ENCODE results near the gene MAMDC2. TPM values are rescaled to one million over a fixed set of nuclear protein-coding genes. Genes with fewer than 3 reads are reported as not detected.

The MAMDC2 gene
- total RNA-seq, 1 donor from 2014 or later = 26.4 TPM

- no peak for DNase-seq (ENCODE audit: low read depth, low spot score)
Observed at GRCh38 chr9:70133253-70134208, 89.9 kb downstream of the MAMDC2 start.

GRCh38 chr9:70134360-70134759 lies 90.7 kb downstream of the MAMDC2 start:
- no peak for DNase-seq (ENCODE audit: low read depth, low spot score)

GRCh38 chr9:70135176-70135575 lies 91.5 kb downstream of the MAMDC2 start:
- DNase-seq (ENCODE audit: low read depth, low spot score) = no peak

- peak; percentile 8 for DNase-seq (ENCODE audit: low read depth, low spot score)
Observed at GRCh38 chr9:70136632-70137031, 93.0 kb downstream of the MAMDC2 start.

- no peak for DNase-seq (ENCODE audit: low read depth, low spot score)
Observed at GRCh38 chr9:70137577-70137976, 93.9 kb downstream of the MAMDC2 start.

GRCh38 chr9:70142101-70142500 lies 98.5 kb downstream of the MAMDC2 start:
- DNase-seq (ENCODE audit: low read depth, low spot score) = no peak

GRCh38 chr9:70143394-70144130 lies 99.9 kb downstream of the MAMDC2 start:
- no peak for DNase-seq (ENCODE audit: low read depth, low spot score)

- DNase-seq (ENCODE audit: low read depth, low spot score) = no peak
Observed at GRCh38 chr9:70144131-70144503, 100.5 kb downstream of the MAMDC2 start.

- DNase-seq (ENCODE audit: low read depth, low spot score) = no peak
Observed at GRCh38 chr9:70145981-70146380, 102.3 kb downstream of the MAMDC2 start.

GRCh38 chr9:70147196-70147595 lies 103.5 kb downstream of the MAMDC2 start:
- no peak for DNase-seq (ENCODE audit: low read depth, low spot score)

- DNase-seq (ENCODE audit: low read depth, low spot score) = no peak
Observed at GRCh38 chr9:70147651-70148050, 104.0 kb downstream of the MAMDC2 start.

- no peak for DNase-seq (ENCODE audit: low read depth, low spot score)
Observed at GRCh38 chr9:70152350-70152749, 108.7 kb downstream of the MAMDC2 start.

- DNase-seq (ENCODE audit: low read depth, low spot score) = peak; percentile 35
Observed at GRCh38 chr9:70156729-70157128, 113.1 kb downstream of the MAMDC2 start.

- DNase-seq (ENCODE audit: low read depth, low spot score) = no peak
Observed at GRCh38 chr9:70159630-70160029, 116.0 kb downstream of the MAMDC2 start.

GRCh38 chr9:70160686-70161600 lies 117.3 kb downstream of the MAMDC2 start:
- DNase-seq (ENCODE audit: low read depth, low spot score) = no peak

- no peak for DNase-seq (ENCODE audit: low read depth, low spot score)
Observed at GRCh38 chr9:70165006-70165602, 121.5 kb downstream of the MAMDC2 start.

- DNase-seq (ENCODE audit: low read depth, low spot score) = no peak
Observed at GRCh38 chr9:70168521-70168920, 124.9 kb downstream of the MAMDC2 start.

GRCh38 chr9:70169222-70169621 lies 125.6 kb downstream of the MAMDC2 start:
- no peak for DNase-seq (ENCODE audit: low read depth, low spot score)

GRCh38 chr9:70170151-70170790 lies 126.6 kb downstream of the MAMDC2 start:
- DNase-seq (ENCODE audit: low read depth, low spot score) = no peak

GRCh38 chr9:70172532-70172931 lies 128.9 kb downstream of the MAMDC2 start:
- no peak for DNase-seq (ENCODE audit: low read depth, low spot score)

GRCh38 chr9:70177121-70177520 lies 133.5 kb downstream of the MAMDC2 start:
- no peak for DNase-seq (ENCODE audit: low read depth, low spot score)
